ENCODE results near the gene AXIN1.
"Not testable (repeated sequence)": the region's sequence is repeated elsewhere in the genome, so short reads cannot be mapped to it uniquely, and the experiment has no call there.

AXIN1 gene

DNA sequence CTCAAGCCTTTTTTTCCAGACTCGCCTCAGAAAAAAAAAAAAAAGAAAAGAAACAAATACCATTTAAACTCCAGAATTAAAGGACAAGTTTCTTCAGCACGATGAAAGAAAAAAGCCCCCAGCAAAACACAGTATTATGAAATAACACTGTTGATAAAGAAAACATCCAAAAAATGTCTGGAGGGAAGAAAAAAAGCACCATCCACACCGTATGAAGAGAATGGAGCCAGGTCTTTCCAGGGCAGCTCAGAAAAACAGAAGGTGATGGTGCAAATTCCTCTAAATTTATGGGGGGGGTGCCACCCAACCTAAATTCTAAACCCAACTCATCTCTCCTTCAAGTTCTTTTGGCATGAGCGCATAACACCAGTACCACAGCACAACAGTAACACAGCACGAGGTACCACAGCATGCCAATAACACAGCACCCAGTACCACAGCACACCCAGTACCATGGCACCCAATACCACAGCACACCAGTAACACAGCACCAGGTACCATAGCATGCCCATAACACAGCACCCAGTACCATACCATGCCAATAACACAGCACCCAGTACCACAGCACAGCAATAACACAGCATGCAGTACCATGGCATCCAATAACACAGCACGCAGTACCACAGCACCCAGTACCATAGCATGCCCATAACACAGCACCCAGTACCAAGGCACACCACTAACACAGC, 19.0 kb downstream of the AXIN1 start:
- Histone ChIP-seq H3K9ac (ENCODE audit: low read length) (no peak overlapping the region), H2AFZ (ENCODE audit: low read length) (no peak overlapping the region), H3K4me2 (ENCODE audit: low read depth, low read length) (no peak overlapping the region), H3K9me2 (replicated peaks; ENCODE audit: insufficient read depth, low read length) (no peaks in the 10 kb centered on the region), H3K27ac (ENCODE audit: low read length) (no peak overlapping the region), H3F3A (ENCODE audit: insufficient read depth, low read length) (no peaks in the 10 kb centered on the region), H3K36me3 (replicated peaks; ENCODE audit: insufficient read depth, low read length) (no peaks in the 10 kb centered on the region), H3K9me3 (replicated peaks; ENCODE audit: insufficient read depth, low read length) (no peaks in the 10 kb centered on the region), H3K4me1 (ENCODE audit: low read length) (no peaks in the 10 kb centered on the region), H3K27me3 (replicated peaks; ENCODE audit: insufficient read depth, low read length) (no peaks in the 10 kb centered on the region), H3K4me3 (ENCODE audit: low read length) (no peak overlapping the region), H3K79me2 (ENCODE audit: low read length) (peaks cover 95% of the 10 kb centered on the region), H4K20me1 (ENCODE audit: insufficient read depth, low read length) (no peaks in the 10 kb centered on the region; the same call in 1 of the 2 replicates)
- TF ChIP-seq, protein P1, sequence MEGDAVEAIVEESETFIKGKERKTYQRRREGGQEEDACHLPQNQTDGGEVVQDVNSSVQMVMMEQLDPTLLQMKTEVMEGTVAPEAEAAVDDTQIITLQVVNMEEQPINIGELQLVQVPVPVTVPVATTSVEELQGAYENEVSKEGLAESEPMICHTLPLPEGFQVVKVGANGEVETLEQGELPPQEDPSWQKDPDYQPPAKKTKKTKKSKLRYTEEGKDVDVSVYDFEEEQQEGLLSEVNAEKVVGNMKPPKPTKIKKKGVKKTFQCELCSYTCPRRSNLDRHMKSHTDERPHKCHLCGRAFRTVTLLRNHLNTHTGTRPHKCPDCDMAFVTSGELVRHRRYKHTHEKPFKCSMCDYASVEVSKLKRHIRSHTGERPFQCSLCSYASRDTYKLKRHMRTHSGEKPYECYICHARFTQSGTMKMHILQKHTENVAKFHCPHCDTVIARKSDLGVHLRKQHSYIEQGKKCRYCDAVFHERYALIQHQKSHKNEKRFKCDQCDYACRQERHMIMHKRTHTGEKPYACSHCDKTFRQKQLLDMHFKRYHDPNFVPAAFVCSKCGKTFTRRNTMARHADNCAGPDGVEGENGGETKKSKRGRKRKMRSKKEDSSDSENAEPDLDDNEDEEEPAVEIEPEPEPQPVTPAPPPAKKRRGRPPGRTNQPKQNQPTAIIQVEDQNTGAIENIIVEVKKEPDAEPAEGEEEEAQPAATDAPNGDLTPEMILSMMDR (IDR thresholded peaks at IDR 0.05; ENCODE audit: low read length), result no peak
- no peak for TF ChIP-seq EZH2 (optimal IDR thresholded peaks at IDR 0.05; ENCODE audit: low read depth, low read length)
- TF ChIP-seq EZH2phosphoT487 (IDR thresholded peaks at IDR 0.05; ENCODE audit: low read length), result no peak
- DNase-seq, result no peak

DNA sequence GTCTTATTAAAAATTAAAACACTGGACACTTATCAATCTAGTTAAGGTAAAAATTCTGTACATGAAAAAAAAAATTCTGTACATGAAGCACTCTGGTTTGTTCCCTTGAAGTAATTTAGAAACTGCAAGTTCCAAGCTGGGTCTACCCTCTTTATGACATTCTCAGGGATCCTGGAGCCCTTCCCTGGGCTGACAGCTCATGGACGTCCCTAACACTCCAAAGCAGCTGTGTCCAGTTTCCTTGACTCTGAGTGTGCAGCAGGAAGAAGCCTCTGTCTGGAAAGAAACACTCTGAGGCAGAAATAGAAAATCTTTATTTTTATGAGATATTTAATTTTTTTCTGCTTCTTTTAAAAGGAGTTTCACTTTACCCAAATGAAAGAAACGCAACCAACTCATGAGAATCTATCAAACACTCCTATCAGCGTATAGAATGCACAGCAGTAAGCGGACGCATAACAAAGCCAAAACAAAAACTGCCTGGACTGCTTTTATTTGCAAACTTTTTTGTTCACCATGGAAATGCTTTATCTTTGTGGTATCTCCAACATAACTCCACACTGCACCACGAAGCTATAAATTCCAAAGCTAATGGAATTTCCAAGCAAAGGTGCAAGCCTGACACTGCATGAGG, 21.2 kb downstream of the AXIN1 start:
- not testable (repeated sequence) for H3K36me3 ChIP-seq (replicated peaks; ENCODE audit: insufficient read depth, low read length); H3K4me1 ChIP-seq (ENCODE audit: low read length); H3K9ac ChIP-seq (ENCODE audit: low read length); H3K27ac ChIP-seq (ENCODE audit: low read length); H3K4me3 ChIP-seq (ENCODE audit: low read length); H3K27me3 ChIP-seq (replicated peaks; ENCODE audit: insufficient read depth, low read length); H3K4me2 ChIP-seq (ENCODE audit: low read depth, low read length); H3K9me2 ChIP-seq (replicated peaks; ENCODE audit: insufficient read depth, low read length); H3F3A ChIP-seq (ENCODE audit: insufficient read depth, low read length); H3K9me3 ChIP-seq (replicated peaks; ENCODE audit: insufficient read depth, low read length); DNase-seq; H4K20me1 ChIP-seq (ENCODE audit: insufficient read depth, low read length); H2AFZ ChIP-seq (ENCODE audit: low read length)
- H3K79me2 ChIP-seq (ENCODE audit: low read length), result peaks cover 85% of the 10 kb centered on the region

DNA sequence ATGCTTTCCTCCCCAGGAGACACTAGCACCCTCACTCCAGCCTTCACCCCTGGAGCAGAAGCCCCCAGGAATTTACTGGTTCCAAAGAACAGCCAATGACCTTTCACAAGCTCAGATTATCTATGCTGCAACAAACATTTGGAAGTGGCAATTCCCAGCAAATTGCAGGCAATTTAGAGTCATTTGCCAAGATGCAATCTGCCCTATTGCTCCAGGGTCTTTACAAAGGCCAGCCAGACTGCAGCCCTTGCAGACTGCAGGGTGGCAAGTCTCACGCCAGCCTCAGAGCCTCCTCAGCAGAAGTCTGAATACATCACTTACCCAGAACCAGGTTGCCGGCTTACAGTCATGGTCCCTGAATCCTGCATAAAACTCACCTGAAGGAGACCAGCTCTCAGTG, 21.8 kb downstream of the AXIN1 start:
- Histone ChIP-seq H3K9me2 (replicated peaks; ENCODE audit: insufficient read depth, low read length) (no peaks in the 10 kb centered on the region), H3K27ac (ENCODE audit: low read length) (no peak overlapping the region), H3F3A (ENCODE audit: insufficient read depth, low read length) (no peaks in the 10 kb centered on the region), H2AFZ (ENCODE audit: low read length) (no peak overlapping the region), H3K9me3 (replicated peaks; ENCODE audit: insufficient read depth, low read length) (no peaks in the 10 kb centered on the region), H3K36me3 (replicated peaks; ENCODE audit: insufficient read depth, low read length) (no peaks in the 10 kb centered on the region), H3K27me3 (replicated peaks; ENCODE audit: insufficient read depth, low read length) (no peaks in the 10 kb centered on the region), H3K4me3 (ENCODE audit: low read length) (no peak overlapping the region), H3K4me1 (ENCODE audit: low read length) (no peaks in the 10 kb centered on the region), H4K20me1 (ENCODE audit: insufficient read depth, low read length) (no peaks in the 10 kb centered on the region; the same call in 1 of the 2 replicates), H3K79me2 (ENCODE audit: low read length) (peaks cover 82% of the 10 kb centered on the region), H3K9ac (ENCODE audit: low read length) (no peak overlapping the region), H3K4me2 (ENCODE audit: low read depth, low read length) (no peak overlapping the region)
- TF ChIP-seq EZH2 (optimal IDR thresholded peaks at IDR 0.05; ENCODE audit: low read depth, low read length), result no peak
- no peak for TF ChIP-seq EZH2phosphoT487 (IDR thresholded peaks at IDR 0.05; ENCODE audit: low read length)
- TF ChIP-seq, protein P1 (IDR thresholded peaks at IDR 0.05; ENCODE audit: low read length), result no peak
- DNase-seq, result no peak
